Measurements from ENCODE around the gene PLEKHM1. TPM values are rescaled to one million over a fixed set of nuclear protein-coding genes. Genes with fewer than 3 reads are reported as not detected.
"Not testable (repeated sequence)": the region's sequence is repeated elsewhere in the genome, so short reads cannot be mapped to it uniquely, and the experiment has no call there.

PLEKHM1 gene
- total RNA-seq, 1 donor from 2014 or later = 42.1 TPM

DNA sequence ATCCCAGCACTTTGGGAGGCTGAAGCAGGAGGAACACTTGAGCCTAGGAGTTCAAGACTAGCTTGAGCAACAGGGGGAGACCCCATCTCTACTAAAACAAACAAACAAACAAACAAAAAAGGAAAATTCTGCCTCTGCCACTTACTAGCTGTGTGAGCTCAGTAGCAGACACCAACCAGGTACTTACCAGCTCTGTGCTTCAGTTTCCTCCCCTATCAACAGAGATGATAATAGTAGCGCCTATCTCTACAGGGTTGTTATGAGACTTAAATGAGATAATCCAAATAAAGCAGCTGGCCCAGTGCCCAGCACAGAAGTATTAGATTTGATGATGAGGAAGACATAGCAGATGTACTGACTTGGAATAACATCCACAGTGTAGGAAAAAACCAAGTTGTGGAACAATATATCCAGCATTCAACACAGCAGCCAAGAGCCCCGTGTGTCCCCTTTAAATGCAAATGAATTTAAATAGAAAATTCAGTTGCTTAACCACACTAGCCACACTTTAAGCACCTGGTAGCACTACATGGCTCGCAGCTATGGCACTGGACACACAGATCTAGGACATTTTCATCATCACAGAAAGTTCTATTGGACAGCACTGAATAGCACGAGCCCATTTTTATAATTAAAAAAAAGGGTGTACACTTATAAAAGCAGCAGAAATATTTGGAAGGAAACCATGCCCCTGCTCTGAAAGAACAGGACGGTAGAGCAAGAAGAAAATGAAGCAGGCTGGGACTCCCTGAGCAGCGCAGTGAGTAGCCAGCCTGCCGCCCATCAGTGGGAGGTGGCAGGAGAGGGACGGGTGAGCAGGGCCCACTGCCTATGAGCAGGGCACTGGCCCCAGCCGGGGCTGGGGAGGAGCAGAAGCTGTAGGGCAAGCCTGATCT, 37.9 kb downstream of the PLEKHM1 start:
- H3K4me1 Mint-ChIP-seq (ENCODE audit: unreplicated experiment); H3K36me3 Mint-ChIP-seq; H3K27ac Mint-ChIP-seq; H3K27me3 Mint-ChIP-seq; H3K4me3 Mint-ChIP-seq; DNase-seq (ENCODE audit: extremely low spot score, unreplicated experiment); H3K9me3 Mint-ChIP-seq: not testable (repeated sequence)

DNA sequence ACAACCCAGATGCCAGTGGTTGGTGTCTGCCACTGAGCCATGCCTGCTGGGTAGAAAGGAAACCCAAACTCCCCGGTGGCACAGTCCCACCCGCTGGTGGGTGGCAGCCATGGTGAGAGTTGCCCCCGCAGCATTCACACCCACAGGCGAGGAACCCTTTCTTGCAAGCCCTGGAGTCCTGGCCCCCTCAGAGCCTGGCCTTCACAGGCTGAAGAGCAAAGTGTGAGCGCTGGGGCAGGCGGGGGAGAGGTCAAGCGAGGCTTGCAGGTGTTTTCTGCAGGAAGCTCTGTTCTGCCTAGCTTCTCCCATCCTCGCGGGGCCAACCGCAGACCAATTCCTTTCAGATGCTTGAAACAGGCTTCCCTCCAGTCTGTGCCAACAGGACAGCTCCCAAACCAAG, 38.9 kb downstream of the PLEKHM1 start:
- H3K9me3 Mint-ChIP-seq; H3K4me1 Mint-ChIP-seq (ENCODE audit: unreplicated experiment); H3K27ac Mint-ChIP-seq; H3K36me3 Mint-ChIP-seq; DNase-seq (ENCODE audit: extremely low spot score, unreplicated experiment); H3K4me3 Mint-ChIP-seq; H3K27me3 Mint-ChIP-seq: not testable (repeated sequence)

DNA sequence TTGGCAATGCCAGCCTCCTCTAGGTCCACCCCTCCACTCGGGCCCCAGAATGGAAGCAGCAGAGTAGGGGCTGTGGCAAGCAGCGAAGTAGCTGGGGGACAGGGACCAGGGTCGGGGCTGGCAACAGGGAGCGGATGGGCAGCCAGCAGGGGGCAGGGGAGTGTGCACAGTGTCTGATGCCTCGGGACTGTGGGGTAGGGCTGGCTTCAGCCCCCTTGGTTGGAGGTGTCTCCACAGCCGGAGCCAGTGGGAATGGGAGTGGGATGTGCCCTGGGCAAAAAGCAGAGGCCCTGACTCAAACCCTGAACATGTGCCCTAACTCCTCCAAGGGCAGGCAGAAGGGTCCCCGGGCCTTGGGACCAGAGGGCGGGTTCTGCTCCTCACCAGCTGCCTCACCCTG, 39.4 kb downstream of the PLEKHM1 start:
- H3K4me3 Mint-ChIP-seq = no peak overlapping the region
- H3K27me3 Mint-ChIP-seq = no peaks in the 10 kb centered on the region
- no peak overlapping the region for H3K27ac Mint-ChIP-seq
- TF ChIP-seq, protein P1, sequence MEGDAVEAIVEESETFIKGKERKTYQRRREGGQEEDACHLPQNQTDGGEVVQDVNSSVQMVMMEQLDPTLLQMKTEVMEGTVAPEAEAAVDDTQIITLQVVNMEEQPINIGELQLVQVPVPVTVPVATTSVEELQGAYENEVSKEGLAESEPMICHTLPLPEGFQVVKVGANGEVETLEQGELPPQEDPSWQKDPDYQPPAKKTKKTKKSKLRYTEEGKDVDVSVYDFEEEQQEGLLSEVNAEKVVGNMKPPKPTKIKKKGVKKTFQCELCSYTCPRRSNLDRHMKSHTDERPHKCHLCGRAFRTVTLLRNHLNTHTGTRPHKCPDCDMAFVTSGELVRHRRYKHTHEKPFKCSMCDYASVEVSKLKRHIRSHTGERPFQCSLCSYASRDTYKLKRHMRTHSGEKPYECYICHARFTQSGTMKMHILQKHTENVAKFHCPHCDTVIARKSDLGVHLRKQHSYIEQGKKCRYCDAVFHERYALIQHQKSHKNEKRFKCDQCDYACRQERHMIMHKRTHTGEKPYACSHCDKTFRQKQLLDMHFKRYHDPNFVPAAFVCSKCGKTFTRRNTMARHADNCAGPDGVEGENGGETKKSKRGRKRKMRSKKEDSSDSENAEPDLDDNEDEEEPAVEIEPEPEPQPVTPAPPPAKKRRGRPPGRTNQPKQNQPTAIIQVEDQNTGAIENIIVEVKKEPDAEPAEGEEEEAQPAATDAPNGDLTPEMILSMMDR (conservative IDR thresholded peaks at IDR 0.05) = no peak
- no peak for DNase-seq (ENCODE audit: extremely low spot score, unreplicated experiment)
- H3K9me3 Mint-ChIP-seq = no peaks in the 10 kb centered on the region
- no peaks in the 10 kb centered on the region for H3K4me1 Mint-ChIP-seq (ENCODE audit: unreplicated experiment)
- no peaks in the 10 kb centered on the region for H3K36me3 Mint-ChIP-seq

DNA sequence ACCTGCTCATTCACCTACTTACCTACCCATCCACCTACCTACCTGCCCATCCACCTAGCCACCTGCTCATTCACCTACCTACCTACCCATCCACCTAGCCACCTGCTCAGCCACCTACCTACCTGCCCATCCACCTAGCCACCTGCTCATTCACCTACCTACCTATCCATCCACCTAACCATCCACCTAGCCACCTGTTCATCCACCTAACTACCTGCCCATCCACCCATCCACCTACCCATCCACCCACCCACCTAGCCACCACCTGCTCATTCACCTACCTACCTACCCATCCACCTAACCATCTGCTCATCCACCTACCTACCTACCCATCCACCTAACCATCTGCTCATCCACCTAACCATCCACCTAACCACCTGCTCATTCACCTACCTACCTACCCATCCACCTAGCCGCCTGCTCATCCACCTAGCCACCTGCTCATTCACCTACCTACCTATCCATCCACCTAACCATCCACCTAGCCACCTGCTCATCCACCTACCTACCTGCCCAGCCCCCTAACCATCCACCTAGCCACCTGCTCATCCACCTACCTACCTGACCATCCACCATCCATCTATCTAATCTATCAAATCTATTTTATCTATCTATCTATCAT, 40.7 kb downstream of the PLEKHM1 start:
- not testable (repeated sequence) for H3K27ac Mint-ChIP-seq; DNase-seq (ENCODE audit: extremely low spot score, unreplicated experiment); H3K27me3 Mint-ChIP-seq; H3K36me3 Mint-ChIP-seq; H3K4me3 Mint-ChIP-seq; H3K9me3 Mint-ChIP-seq; H3K4me1 Mint-ChIP-seq (ENCODE audit: unreplicated experiment)

DNA sequence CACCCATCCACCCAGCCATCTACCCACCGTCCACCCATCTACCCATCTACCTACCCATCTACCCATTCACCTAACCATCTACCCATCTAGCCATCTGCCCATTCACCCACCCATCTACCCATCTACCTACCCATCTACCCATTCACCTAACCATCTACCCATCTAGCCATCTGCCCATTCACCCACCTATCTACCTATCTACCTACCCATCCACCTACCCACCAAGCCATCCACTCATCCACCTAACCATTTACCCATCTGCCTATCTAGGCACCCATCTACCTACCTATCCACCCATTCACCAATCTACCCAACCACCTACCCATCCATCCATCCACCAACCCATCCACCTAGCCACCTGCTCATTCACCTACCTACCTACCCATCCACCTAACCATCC, 41.3 kb downstream of the PLEKHM1 start:
- not testable (repeated sequence) for H3K27ac Mint-ChIP-seq; H3K36me3 Mint-ChIP-seq; H3K9me3 Mint-ChIP-seq; DNase-seq (ENCODE audit: extremely low spot score, unreplicated experiment); H3K27me3 Mint-ChIP-seq; H3K4me1 Mint-ChIP-seq (ENCODE audit: unreplicated experiment); H3K4me3 Mint-ChIP-seq

DNA sequence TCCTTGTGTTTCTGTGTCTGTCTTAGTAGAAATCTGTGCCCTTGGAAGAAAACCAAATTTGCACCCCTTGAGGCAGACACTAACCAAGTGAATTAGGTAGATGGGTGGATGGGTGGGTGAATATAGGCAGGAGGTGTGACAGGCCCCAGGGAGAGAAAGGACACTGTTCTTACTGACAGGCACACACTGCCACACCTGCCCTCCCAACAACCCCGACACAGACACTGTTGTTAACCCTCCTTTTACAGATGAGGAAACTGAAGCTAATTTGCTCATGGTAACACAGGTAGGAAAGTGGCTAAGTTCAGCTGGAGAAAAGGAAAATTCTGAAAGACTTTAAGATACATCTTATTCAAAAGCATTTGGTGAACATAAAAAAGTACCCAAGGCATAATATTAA, 42.0 kb downstream of the PLEKHM1 start:
- peak overlapping the region; percentile 56 for H3K27ac Mint-ChIP-seq
- DNase-seq (ENCODE audit: extremely low spot score, unreplicated experiment); H3K4me3 Mint-ChIP-seq; H3K9me3 Mint-ChIP-seq; H3K36me3 Mint-ChIP-seq; H3K4me1 Mint-ChIP-seq (ENCODE audit: unreplicated experiment); H3K27me3 Mint-ChIP-seq: not testable (repeated sequence)

DNA sequence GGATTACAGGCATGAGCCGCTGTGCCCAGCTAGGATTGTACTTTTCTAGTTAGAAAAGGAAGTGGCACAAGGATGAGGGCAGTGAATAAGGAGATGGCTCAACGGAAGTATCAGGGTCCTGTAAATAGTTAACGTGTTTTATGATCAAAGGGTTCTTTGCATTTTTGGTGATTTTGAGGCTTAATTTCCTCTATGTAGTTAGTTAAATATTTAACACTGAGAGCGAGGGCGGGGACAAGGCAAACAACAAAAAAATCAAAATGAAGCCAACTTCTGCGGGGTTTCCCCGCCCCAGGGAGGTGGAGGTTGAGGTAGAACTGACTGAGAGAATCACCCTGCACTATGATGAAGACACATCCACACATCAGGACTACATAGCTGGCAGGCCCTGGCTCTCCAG, 42.5 kb downstream of the PLEKHM1 start:
- peak overlapping the region; percentile 56 for H3K27ac Mint-ChIP-seq
- DNase-seq (ENCODE audit: extremely low spot score, unreplicated experiment); H3K4me1 Mint-ChIP-seq (ENCODE audit: unreplicated experiment); H3K9me3 Mint-ChIP-seq; H3K36me3 Mint-ChIP-seq; H3K4me3 Mint-ChIP-seq; H3K27me3 Mint-ChIP-seq: not testable (repeated sequence)

DNA sequence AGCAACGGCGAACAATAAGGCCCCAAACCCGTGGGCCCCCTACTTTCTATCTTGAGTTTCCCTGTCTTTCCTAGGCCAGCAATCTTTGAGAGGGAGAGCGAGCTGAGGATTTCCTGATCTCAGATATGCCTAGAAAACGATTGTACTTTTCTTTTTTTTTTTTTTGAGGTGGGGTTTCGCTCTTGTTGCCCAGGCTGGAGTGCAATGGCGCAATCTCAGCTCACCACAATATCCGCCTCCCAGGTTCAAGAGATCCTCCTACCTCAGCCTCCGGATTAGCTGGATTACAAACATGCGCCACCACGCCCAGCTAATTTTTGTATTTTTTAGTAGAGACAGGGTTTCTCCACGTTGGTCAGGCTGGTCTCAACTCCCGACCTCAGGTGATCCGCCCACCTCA, 42.9 kb downstream of the PLEKHM1 start:
- H3K4me3 Mint-ChIP-seq; DNase-seq (ENCODE audit: extremely low spot score, unreplicated experiment); H3K9me3 Mint-ChIP-seq; H3K4me1 Mint-ChIP-seq (ENCODE audit: unreplicated experiment); H3K36me3 Mint-ChIP-seq; H3K27me3 Mint-ChIP-seq: not testable (repeated sequence)
- peak overlapping the region; percentile 56 for H3K27ac Mint-ChIP-seq

DNA sequence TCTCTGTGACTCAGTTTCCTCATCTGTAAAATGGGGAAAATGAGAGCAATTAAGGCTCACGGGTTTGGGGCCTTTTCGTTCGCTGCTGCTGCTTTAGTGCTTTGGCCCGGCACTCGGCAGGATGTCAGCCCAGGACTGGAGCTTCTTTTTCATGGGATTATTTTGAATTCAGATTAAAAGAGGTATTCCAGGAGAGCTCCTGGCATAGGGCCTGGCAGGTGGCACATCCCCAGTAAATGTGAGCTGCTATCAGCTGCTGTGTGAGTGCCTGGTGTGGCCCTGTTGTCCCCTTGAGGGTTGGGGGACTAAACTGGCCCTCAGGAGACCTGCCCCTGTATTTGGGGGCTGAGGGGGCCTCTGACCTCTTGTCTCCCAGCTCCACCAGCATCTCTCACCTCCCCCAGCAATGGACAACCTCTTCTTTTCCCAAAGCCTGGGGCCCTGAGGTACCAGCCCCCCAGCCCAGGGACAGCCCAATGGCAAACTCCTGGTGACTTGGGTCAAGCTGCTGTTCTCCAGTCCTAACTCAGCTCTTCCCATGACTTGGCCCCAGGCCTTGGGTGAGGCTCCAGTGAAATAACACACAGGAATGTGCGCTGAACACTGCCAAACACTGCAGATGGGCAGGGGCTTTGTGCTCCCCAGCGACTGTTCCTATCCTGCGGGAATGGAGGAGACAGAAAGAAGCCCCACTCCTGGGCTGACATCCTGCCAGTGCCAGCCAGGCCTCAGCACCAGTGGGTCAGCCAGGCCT, 43.5 kb downstream of the PLEKHM1 start:
- not testable (repeated sequence) for H3K27me3 Mint-ChIP-seq; H3K27ac Mint-ChIP-seq; DNase-seq (ENCODE audit: extremely low spot score, unreplicated experiment); H3K9me3 Mint-ChIP-seq; H3K36me3 Mint-ChIP-seq; H3K4me3 Mint-ChIP-seq; H3K4me1 Mint-ChIP-seq (ENCODE audit: unreplicated experiment)

DNA sequence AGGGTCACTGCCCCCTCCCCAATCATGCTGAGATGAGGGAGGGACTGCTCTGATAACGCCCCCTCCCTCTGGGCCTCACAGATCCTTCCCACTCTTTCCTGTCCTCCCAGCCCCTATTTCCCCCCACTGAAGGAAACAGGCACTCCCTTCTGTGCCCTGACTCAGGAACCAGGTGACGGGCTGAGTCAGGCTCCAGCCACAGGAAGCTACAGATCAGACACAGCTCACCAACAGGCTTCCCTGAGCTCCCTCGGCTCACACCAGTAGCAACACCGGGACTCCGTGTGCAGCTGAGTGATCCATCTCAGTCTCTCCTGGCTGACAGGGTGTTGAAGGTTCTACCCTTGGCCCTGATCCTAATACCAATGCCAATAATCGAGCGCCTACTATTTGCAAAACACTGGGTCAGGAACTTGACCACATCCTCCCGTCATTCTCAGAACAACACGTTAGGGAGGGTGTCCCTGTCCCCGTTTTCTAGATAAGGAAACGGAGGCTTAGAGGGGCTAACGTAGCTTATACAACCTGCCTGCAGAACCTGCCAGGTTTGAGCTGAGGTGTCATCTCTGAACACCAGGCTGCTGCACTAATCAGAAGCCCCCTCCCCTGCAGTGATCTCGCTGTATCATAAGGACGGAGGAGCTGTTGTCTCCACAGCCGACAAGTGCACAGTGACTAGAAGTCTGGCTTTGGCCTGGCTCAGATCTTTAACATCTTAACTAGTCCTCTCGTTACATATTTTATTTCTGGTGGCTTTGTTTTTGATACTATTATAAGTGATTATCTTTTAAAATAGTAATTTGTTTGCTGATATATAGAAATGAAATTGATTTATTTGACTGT, 44.4 kb downstream of the PLEKHM1 start:
- DNase-seq (ENCODE audit: extremely low spot score, unreplicated experiment); H3K4me3 Mint-ChIP-seq; H3K4me1 Mint-ChIP-seq (ENCODE audit: unreplicated experiment); H3K9me3 Mint-ChIP-seq; H3K36me3 Mint-ChIP-seq; H3K27ac Mint-ChIP-seq; H3K27me3 Mint-ChIP-seq: not testable (repeated sequence)

DNA sequence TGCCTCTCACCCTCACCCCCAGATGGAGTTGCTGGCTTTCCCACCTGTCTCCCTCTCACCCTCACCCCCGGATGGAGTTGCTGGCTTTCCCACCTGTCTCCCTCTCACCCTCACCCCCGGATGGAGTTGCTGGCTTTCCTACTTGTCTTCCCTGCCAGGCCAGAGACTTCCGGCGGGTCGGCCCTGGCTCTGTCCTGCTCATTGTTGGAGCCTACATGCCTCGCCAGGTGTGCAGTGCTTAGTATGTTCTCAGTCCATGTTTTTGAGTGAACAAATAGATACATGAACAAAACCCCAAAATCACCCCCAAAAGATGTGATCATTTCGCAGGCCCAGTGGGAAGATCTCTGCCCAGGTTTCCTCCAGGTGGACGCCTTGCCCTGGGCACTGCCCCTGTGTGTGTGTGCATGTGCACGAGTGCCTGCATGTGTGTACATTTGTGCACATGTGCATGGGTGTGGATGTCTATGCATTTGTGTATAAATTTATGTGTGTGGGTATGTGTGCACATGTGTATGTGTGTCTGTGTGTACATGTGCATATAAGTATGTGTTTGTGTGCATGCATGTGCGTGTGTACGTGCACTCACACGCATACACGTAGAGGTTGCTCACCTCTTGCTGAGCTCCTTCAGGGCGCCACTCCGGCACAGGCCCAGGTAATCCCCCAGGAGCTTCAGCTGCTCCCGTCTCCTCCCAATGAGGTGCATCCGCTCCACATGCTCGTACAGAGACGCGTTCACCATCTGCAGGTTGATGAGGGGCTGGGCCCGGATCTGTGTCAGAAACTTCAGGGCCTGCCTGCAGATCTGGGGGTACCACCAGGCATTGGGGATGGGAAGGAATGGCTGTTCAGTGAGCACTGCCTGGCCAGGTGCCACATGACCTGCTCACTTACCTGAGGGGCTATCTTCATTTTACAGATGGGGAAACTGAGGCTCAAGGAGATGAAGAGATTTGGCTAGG, 45.4 kb downstream of the PLEKHM1 start:
- H3K27ac Mint-ChIP-seq; H3K36me3 Mint-ChIP-seq; H3K4me1 Mint-ChIP-seq (ENCODE audit: unreplicated experiment); H3K4me3 Mint-ChIP-seq; H3K27me3 Mint-ChIP-seq; H3K9me3 Mint-ChIP-seq; DNase-seq (ENCODE audit: extremely low spot score, unreplicated experiment): not testable (repeated sequence)
